ENCODE results near the gene DNAH2. TPM values are rescaled to one million over a fixed set of nuclear protein-coding genes. Genes with fewer than 3 reads are reported as not detected.

DNAH2 gene
- total RNA-seq, 1 donor from 2014 or later, result 0.29 TPM

GRCh38 chr17:7677388-7678067, 40.0 kb upstream of the DNAH2 start:
- no peaks in the 10 kb centered on the region for H3K27me3 Mint-ChIP-seq
- no peak for DNase-seq (ENCODE audit: low spot score, unreplicated experiment)
- no peaks in the 10 kb centered on the region for H3K4me1 Mint-ChIP-seq (ENCODE audit: low read depth)

GRCh38 chr17:7684851-7685532, 32.6 kb upstream of the DNAH2 start:
- Mint-ChIP-seq H3K27ac (peak overlapping the region; percentile 100), H3K9me3 (ENCODE audit: low read depth) (no peaks in the 10 kb centered on the region), H3K4me1 (ENCODE audit: low read depth) (peaks cover 22% of the 10 kb centered on the region), H3K27me3 (no peaks in the 10 kb centered on the region), H3K4me3 (ENCODE audit: low read depth) (peak overlapping the region; percentile 98), H3K36me3 (ENCODE audit: insufficient read depth) (peaks cover 2% of the 10 kb centered on the region)
- DNase-seq (ENCODE audit: low spot score, unreplicated experiment), result no peak
- TF ChIP-seq CTCF (IDR thresholded peaks at IDR 0.05; ENCODE audit: unreplicated experiment), result no peak

More at GRCh38 chr17:7677388-7678067, 40.0 kb upstream of the DNAH2 start:
- Mint-ChIP-seq H3K27ac (no peak overlapping the region), H3K4me3 (ENCODE audit: low read depth) (no peak overlapping the region), H3K9me3 (ENCODE audit: low read depth) (peaks cover 9% of the 10 kb centered on the region), H3K36me3 (ENCODE audit: insufficient read depth) (peaks cover 28% of the 10 kb centered on the region)
- TF ChIP-seq CTCF (IDR thresholded peaks at IDR 0.05; ENCODE audit: unreplicated experiment), result no peak

- TF ChIP-seq CTCF (IDR thresholded peaks at IDR 0.05; ENCODE audit: unreplicated experiment), result no peak
- H3K4me3 Mint-ChIP-seq (ENCODE audit: low read depth), result peak overlapping the region; percentile 98
- H3K27ac Mint-ChIP-seq, result peak overlapping the region; percentile 100
- no peaks in the 10 kb centered on the region for H3K27me3 Mint-ChIP-seq
- H3K4me1 Mint-ChIP-seq (ENCODE audit: low read depth), result peaks cover 25% of the 10 kb centered on the region
- peaks cover 6% of the 10 kb centered on the region for H3K36me3 Mint-ChIP-seq (ENCODE audit: insufficient read depth)
- peak; percentile 80 for DNase-seq (ENCODE audit: low spot score, unreplicated experiment)
- H3K9me3 Mint-ChIP-seq (ENCODE audit: low read depth), result no peaks in the 10 kb centered on the region
These were observed 31.9 kb upstream of the DNAH2 start for GRCh38 chr17:7685533-7686221.

GRCh38 chr17:7686222-7687071, 31.1 kb upstream of the DNAH2 start:
- Mint-ChIP-seq H3K4me1 (ENCODE audit: low read depth) (peaks cover 25% of the 10 kb centered on the region), H3K9me3 (ENCODE audit: low read depth) (no peaks in the 10 kb centered on the region), H3K27me3 (no peaks in the 10 kb centered on the region), H3K36me3 (ENCODE audit: insufficient read depth) (peaks cover 7% of the 10 kb centered on the region), H3K4me3 (ENCODE audit: low read depth) (peak overlapping the region; percentile 98), H3K27ac (peak overlapping the region; percentile 100)
- TF ChIP-seq CTCF (IDR thresholded peaks at IDR 0.05; ENCODE audit: unreplicated experiment), result no peak
- peak; percentile 58 for DNase-seq (ENCODE audit: low spot score, unreplicated experiment)

All from progenitor cell of endocrine pancreas (in vitro differentiated cells).